ENCODE data around the gene COLEC12. TPM values are rescaled to one million over a fixed set of nuclear protein-coding genes. Genes with fewer than 3 reads are reported as not detected.

The COLEC12 gene
- total and polyA plus RNA-seq, 10 of the 15 experiments (the other 5 are each of a cell fraction or from before 2014, with no cell fraction given): 0.04 to 0.05 TPM; not detected in 8

DNA sequence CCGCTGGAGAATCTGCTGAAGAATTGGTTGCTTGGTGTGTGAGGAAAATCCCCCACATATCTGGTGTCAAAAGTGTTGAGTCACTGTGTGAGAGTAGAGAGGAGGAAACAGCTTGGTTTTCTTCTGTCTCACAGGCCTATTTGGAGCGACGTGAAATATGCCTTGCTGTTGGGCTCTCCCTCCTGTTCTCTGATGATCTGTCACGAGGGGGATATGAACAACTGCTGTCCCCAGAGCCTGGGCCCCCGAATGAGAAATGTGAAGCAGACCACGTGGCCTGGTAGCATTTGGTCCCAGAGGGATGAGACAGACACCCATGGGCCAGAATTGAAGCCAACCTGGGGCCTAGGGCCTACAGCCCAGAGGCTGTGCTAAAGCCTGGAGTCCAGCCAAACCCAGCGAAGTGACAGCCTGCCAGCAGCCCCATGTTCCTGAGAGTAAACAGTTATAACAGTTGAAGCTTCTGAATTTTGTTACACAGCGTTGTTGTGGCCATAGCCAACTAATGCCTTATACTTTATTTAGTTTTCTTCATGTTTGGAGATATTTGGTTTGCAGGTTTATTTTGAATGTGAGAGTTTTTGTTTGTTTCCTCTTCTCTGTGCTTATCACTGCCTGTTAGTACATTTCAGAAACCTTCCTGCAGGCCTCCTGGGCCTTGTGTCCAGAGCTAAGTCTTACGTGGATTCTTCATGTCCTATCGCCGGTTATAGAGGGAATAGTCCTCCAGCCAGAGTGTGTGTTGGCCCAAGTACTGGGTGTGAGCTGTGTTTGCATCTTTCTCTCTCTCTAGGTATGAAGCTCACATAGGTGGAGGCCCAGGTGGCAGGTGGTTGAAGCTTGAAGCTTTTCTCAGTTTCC is 18.7 kb upstream of the COLEC12 start (continued):
- TF ChIP-seq RUNX3 (IDR thresholded peaks at IDR 0.05; ENCODE audit: low read length) (0 out of 2 replicates have a peak, but pooled peaks have one; percentile 6), IRF4 (IDR thresholded peaks at IDR 0.05; ENCODE audit: low read depth, low read length) (no peak), RCOR1 (conservative IDR thresholded peaks at IDR 0.05; ENCODE audit: low read depth, low read length) (no peak), BACH1 (IDR thresholded peaks at IDR 0.05; ENCODE audit: borderline replicate concordance) (peak; percentile 96; the same call in 1 of the 2 replicates), JUNB (IDR thresholded peaks at IDR 0.05) (no peak), KLF5 (IDR thresholded peaks at IDR 0.05; ENCODE audit: partially characterized antibody) (no peak), MYC (IDR thresholded peaks at IDR 0.05; ENCODE audit: insufficient read depth, insufficient read length, insufficient replicate concordance, low read length, severe bottlenecking) (no peak), PAX8 (IDR thresholded peaks at IDR 0.05) (no peak), POLR2AphosphoS5 (IDR thresholded peaks at IDR 0.05; ENCODE audit: low read length) (no peak), ZZZ3 (IDR thresholded peaks at IDR 0.05; ENCODE audit: control insufficient read depth, insufficient read length, low read depth) (no peak)
- TF ChIP-seq, protein P1, sequence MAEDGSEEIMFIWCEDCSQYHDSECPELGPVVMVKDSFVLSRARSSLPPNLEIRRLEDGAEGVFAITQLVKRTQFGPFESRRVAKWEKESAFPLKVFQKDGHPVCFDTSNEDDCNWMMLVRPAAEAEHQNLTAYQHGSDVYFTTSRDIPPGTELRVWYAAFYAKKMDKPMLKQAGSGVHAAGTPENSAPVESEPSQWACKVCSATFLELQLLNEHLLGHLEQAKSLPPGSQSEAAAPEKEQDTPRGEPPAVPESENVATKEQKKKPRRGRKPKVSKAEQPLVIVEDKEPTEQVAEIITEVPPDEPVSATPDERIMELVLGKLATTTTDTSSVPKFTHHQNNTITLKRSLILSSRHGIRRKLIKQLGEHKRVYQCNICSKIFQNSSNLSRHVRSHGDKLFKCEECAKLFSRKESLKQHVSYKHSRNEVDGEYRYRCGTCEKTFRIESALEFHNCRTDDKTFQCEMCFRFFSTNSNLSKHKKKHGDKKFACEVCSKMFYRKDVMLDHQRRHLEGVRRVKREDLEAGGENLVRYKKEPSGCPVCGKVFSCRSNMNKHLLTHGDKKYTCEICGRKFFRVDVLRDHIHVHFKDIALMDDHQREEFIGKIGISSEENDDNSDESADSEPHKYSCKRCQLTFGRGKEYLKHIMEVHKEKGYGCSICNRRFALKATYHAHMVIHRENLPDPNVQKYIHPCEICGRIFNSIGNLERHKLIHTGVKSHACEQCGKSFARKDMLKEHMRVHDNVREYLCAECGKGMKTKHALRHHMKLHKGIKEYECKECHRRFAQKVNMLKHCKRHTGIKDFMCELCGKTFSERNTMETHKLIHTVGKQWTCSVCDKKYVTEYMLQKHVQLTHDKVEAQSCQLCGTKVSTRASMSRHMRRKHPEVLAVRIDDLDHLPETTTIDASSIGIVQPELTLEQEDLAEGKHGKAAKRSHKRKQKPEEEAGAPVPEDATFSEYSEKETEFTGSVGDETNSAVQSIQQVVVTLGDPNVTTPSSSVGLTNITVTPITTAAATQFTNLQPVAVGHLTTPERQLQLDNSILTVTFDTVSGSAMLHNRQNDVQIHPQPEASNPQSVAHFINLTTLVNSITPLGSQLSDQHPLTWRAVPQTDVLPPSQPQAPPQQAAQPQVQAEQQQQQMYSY (CRISPR knock-in tag; IDR thresholded peaks at IDR 0.05): no peak
- TF ChIP-seq, protein P2, sequence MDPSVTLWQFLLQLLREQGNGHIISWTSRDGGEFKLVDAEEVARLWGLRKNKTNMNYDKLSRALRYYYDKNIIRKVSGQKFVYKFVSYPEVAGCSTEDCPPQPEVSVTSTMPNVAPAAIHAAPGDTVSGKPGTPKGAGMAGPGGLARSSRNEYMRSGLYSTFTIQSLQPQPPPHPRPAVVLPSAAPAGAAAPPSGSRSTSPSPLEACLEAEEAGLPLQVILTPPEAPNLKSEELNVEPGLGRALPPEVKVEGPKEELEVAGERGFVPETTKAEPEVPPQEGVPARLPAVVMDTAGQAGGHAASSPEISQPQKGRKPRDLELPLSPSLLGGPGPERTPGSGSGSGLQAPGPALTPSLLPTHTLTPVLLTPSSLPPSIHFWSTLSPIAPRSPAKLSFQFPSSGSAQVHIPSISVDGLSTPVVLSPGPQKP (IDR thresholded peaks at IDR 0.05; ENCODE audit: low read depth, low read length): no peak
- TF ChIP-seq, protein P3, sequence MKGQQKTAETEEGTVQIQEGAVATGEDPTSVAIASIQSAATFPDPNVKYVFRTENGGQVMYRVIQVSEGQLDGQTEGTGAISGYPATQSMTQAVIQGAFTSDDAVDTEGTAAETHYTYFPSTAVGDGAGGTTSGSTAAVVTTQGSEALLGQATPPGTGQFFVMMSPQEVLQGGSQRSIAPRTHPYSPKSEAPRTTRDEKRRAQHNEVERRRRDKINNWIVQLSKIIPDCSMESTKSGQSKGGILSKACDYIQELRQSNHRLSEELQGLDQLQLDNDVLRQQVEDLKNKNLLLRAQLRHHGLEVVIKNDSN (IDR thresholded peaks at IDR 0.05; ENCODE audit: borderline replicate concordance, extremely low read length, insufficient read depth, low read depth, low read length): peak; percentile 12
- TF ChIP-seq, protein P4, sequence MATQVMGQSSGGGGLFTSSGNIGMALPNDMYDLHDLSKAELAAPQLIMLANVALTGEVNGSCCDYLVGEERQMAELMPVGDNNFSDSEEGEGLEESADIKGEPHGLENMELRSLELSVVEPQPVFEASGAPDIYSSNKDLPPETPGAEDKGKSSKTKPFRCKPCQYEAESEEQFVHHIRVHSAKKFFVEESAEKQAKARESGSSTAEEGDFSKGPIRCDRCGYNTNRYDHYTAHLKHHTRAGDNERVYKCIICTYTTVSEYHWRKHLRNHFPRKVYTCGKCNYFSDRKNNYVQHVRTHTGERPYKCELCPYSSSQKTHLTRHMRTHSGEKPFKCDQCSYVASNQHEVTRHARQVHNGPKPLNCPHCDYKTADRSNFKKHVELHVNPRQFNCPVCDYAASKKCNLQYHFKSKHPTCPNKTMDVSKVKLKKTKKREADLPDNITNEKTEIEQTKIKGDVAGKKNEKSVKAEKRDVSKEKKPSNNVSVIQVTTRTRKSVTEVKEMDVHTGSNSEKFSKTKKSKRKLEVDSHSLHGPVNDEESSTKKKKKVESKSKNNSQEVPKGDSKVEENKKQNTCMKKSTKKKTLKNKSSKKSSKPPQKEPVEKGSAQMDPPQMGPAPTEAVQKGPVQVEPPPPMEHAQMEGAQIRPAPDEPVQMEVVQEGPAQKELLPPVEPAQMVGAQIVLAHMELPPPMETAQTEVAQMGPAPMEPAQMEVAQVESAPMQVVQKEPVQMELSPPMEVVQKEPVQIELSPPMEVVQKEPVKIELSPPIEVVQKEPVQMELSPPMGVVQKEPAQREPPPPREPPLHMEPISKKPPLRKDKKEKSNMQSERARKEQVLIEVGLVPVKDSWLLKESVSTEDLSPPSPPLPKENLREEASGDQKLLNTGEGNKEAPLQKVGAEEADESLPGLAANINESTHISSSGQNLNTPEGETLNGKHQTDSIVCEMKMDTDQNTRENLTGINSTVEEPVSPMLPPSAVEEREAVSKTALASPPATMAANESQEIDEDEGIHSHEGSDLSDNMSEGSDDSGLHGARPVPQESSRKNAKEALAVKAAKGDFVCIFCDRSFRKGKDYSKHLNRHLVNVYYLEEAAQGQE (IDR thresholded peaks at IDR 0.05; ENCODE audit: low read depth, low read length): no peak
- TF ChIP-seq, protein P5, sequence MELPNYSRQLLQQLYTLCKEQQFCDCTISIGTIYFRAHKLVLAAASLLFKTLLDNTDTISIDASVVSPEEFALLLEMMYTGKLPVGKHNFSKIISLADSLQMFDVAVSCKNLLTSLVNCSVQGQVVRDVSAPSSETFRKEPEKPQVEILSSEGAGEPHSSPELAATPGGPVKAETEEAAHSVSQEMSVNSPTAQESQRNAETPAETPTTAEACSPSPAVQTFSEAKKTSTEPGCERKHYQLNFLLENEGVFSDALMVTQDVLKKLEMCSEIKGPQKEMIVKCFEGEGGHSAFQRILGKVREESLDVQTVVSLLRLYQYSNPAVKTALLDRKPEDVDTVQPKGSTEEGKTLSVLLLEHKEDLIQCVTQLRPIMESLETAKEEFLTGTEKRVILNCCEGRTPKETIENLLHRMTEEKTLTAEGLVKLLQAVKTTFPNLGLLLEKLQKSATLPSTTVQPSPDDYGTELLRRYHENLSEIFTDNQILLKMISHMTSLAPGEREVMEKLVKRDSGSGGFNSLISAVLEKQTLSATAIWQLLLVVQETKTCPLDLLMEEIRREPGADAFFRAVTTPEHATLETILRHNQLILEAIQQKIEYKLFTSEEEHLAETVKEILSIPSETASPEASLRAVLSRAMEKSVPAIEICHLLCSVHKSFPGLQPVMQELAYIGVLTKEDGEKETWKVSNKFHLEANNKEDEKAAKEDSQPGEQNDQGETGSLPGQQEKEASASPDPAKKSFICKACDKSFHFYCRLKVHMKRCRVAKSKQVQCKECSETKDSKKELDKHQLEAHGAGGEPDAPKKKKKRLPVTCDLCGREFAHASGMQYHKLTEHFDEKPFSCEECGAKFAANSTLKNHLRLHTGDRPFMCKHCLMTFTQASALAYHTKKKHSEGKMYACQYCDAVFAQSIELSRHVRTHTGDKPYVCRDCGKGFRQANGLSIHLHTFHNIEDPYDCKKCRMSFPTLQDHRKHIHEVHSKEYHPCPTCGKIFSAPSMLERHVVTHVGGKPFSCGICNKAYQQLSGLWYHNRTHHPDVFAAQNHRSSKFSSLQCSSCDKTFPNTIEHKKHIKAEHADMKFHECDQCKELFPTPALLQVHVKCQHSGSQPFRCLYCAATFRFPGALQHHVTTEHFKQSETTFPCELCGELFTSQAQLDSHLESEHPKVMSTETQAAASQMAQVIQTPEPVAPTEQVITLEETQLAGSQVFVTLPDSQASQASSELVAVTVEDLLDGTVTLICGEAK (IDR thresholded peaks at IDR 0.05; ENCODE audit: borderline replicate concordance): no peak

Measured in GM12878 (cell line).